HG03196 (cell line): ENCODE results near the gene NOMO2.
"Not testable (repeated sequence)": the region's sequence is repeated elsewhere in the genome, so short reads cannot be mapped to it uniquely, and the experiment has no call there.

ENCODE experiments used
- ATAC-seq: cut with Tn5 transposase; IDR thresholded peaks from one replicate; pipeline ENCODE4 v1.9.1; 2021; ENCODE audit not compliant: unreplicated experiment

NOMO2 gene

GRCh38 chr16:18561727-18562314 lies at the start of gene NOMO2:
Gene NOMO2 (minus strand): TSS chr16:18562097. CDS start chr16:18562040, 57 bp downstream.
- peak; percentile 93 for ATAC-seq

GRCh38 chr16:18610147-18610803 lies 48.4 kb upstream of the NOMO2 start:
- not testable (repeated sequence) for ATAC-seq

- ATAC-seq: not testable (repeated sequence)
Measured at GRCh38 chr16:18608271-18608670, 46.4 kb upstream of the NOMO2 start.

- ATAC-seq: not testable (repeated sequence)
Measured at GRCh38 chr16:18603572-18604246, 41.8 kb upstream of the NOMO2 start.

GRCh38 chr16:18598582-18598981 lies 36.7 kb upstream of the NOMO2 start:
- ATAC-seq: not testable (repeated sequence)

- ATAC-seq: not testable (repeated sequence)
Measured at GRCh38 chr16:18597734-18598133, 35.8 kb upstream of the NOMO2 start.

GRCh38 chr16:18597319-18597718 lies 35.4 kb upstream of the NOMO2 start:
- not testable (repeated sequence) for ATAC-seq

GRCh38 chr16:18595796-18596195 lies 33.9 kb upstream of the NOMO2 start:
- ATAC-seq: not testable (repeated sequence)

- ATAC-seq: not testable (repeated sequence)
Measured at GRCh38 chr16:18594880-18595279, 33.0 kb upstream of the NOMO2 start.

- ATAC-seq: not testable (repeated sequence)
Measured at GRCh38 chr16:18593904-18594303, 32.0 kb upstream of the NOMO2 start.

GRCh38 chr16:18592982-18593381 lies 31.1 kb upstream of the NOMO2 start:
- ATAC-seq: not testable (repeated sequence)

- not testable (repeated sequence) for ATAC-seq
Measured at GRCh38 chr16:18591908-18592307, 30.0 kb upstream of the NOMO2 start.

GRCh38 chr16:18591441-18591840 lies 29.5 kb upstream of the NOMO2 start:
- ATAC-seq: not testable (repeated sequence)

GRCh38 chr16:18589806-18590205 lies 27.9 kb upstream of the NOMO2 start:
- not testable (repeated sequence) for ATAC-seq

GRCh38 chr16:18586560-18587540 lies 25.0 kb upstream of the NOMO2 start:
- not testable (repeated sequence) for ATAC-seq

GRCh38 chr16:18585789-18586188 lies 23.9 kb upstream of the NOMO2 start:
- ATAC-seq: not testable (repeated sequence)

GRCh38 chr16:18582902-18583301 lies 21.0 kb upstream of the NOMO2 start:
- ATAC-seq: no peak

- not testable (repeated sequence) for ATAC-seq
Measured at GRCh38 chr16:18580396-18580795, 18.5 kb upstream of the NOMO2 start.

GRCh38 chr16:18579261-18579660 lies 17.4 kb upstream of the NOMO2 start:
- not testable (repeated sequence) for ATAC-seq

GRCh38 chr16:18577942-18578341 lies 16.0 kb upstream of the NOMO2 start:
- not testable (repeated sequence) for ATAC-seq

GRCh38 chr16:18575945-18576344 lies 14.0 kb upstream of the NOMO2 start:
- not testable (repeated sequence) for ATAC-seq
